HepG2 (cell line): ENCODE data around the gene REPS2. TPM values are rescaled to one million over a fixed set of nuclear protein-coding genes. Genes with fewer than 3 reads are reported as not detected.

Experiments used
- ATAC-seq: fragments of 200-7000 bp; cut with Tn5 transposase; 3 replicates; pipeline ENCODE4 v1.9.1; 2020; ENCODE audit warnings: mild to moderate bottlenecking, moderate library complexity
- BruUV-seq: library from RNA; stranded (reverse); fragments of 400-500 nt; replicated peaks from 2 replicates; lab custom pipeline; 2021; lab: Mats Ljungman, UMichigan
- CTCF ChIA-PET: fragments of 300-600 bp; formaldehyde crosslinking; extraction: SDS; loops from one replicate; lab custom pipeline; 2021; ENCODE audit warnings: low total read pairs, inconsistent platforms, low intra/inter-chr PET ratio; lab: Yijun Ruan, JAX
- POLR2A ChIA-PET: fragments of 350-600 bp; sonication (Branson Sonifier 250); formaldehyde crosslinking; loops from one replicate; lab custom pipeline; 2020; ENCODE audit warnings: antibody characterized with exemption, inconsistent platforms; lab: Yijun Ruan, JAX
- DNase-seq: peaks from one replicate; pipeline ENCODE4 v3.0.0-alpha.2; 2015; ENCODE audit warnings: low spot score
- FAIRE-seq: peaks from 3 replicates; lab custom pipeline; 2011; peaks lifted over from hg19 to GRCh38; lab: Jason Lieb, UNC
- H2AFZ ChIP-seq: one replicate; pipeline ENCODE4 v1.6.1; 2011; ENCODE audit warnings: low read length, inconsistent platforms
- H3K27ac ChIP-seq: fragments of 300-600 bp; 3 replicates; pipeline ENCODE4 v1.8.0; 2011; ENCODE audit warnings: mixed run types, mild to moderate bottlenecking, mixed read lengths, low read length, inconsistent platforms; ENCODE audit not compliant: insufficient read depth; ENCODE audit errors: extremely low read length
- H3K27me3 ChIP-seq, 2 experiments: fragments of 200-600 bp in 1 of 2; 2 replicates in 1 of 2; 3 replicates in 1 of 2; pipeline versions ENCODE4 v1.6.0 to v1.8.0; 2011; ENCODE audit warnings: low read length in 2 of 2, mild to moderate bottlenecking in 2 of 2, moderate library complexity in 2 of 2, inconsistent platforms in 1 of 2; ENCODE audit not compliant: insufficient read depth in 2 of 2, control insufficient read depth in 1 of 2
- H3K36me3 ChIP-seq, 2 experiments: fragments of 200-600 bp in 1 of 2; replicated peaks in 1 of 2; 2 replicates in 1 of 2; 3 replicates in 1 of 2; pipeline versions ENCODE4 v1.5.1 to v1.8.0; 2011; ENCODE audit warnings: low read length in 2 of 2, inconsistent platforms in 1 of 2; ENCODE audit not compliant: insufficient read depth in 2 of 2, control insufficient read depth in 1 of 2
- H3K4me1 ChIP-seq: 2 replicates; pipeline ENCODE4 v1.5.1; 2012; ENCODE audit warnings: low read length, inconsistent platforms; ENCODE audit not compliant: insufficient read depth
- H3K4me2 ChIP-seq: 2 replicates; pipeline ENCODE4 v1.6.0; 2011; ENCODE audit warnings: low read depth, low read length, inconsistent platforms
- H3K4me3 ChIP-seq, 3 experiments: fragments of 200-600 bp in 1 of 3; sonication (generic), shearing (Covaris generic) in 1 of 3; replicated peaks in 1 of 3; 2 replicates each; pipeline ENCODE4 v1.5.1; 2011 to 2016; ENCODE audit warnings: low read length in 3 of 3, inconsistent platforms in 2 of 3, low read depth in 2 of 3, mild to moderate bottlenecking in 2 of 3, control low read depth in 1 of 3, mixed read lengths in 1 of 3; ENCODE audit not compliant: insufficient read depth in 1 of 3
- H3K79me2 ChIP-seq: one replicate; pipeline ENCODE4 v1.6.1; 2011; ENCODE audit warnings: low read length, inconsistent platforms; ENCODE audit not compliant: insufficient read depth
- H3K9ac ChIP-seq: 2 replicates; pipeline ENCODE4 v1.6.0; 2011; ENCODE audit warnings: mild to moderate bottlenecking, low read depth, low read length, inconsistent platforms; ENCODE audit not compliant: insufficient read depth
- H3K9me3 ChIP-seq: 2 replicates; pipeline ENCODE4 v1.5.1; 2012; ENCODE audit warnings: mild to moderate bottlenecking, low read length
- H4K20me1 ChIP-seq: 2 replicates; pipeline ENCODE4 v1.6.0; 2011; ENCODE audit warnings: inconsistent platforms, mild to moderate bottlenecking, low read length, moderate library complexity; ENCODE audit not compliant: insufficient read depth
- ELF4 ChIP-seq: sonication (generic); formaldehyde crosslinking; IDR thresholded peaks from 2 replicates; pipeline ENCODE4 v1.5.0; 2020; ENCODE audit warnings: missing genetic modification reagents, mild to moderate bottlenecking, moderate library complexity, borderline replicate concordance
- PHF20 ChIP-seq: sonication (generic); formaldehyde crosslinking; IDR thresholded peaks from 2 replicates; pipeline ENCODE4 v1.5.0; 2020; ENCODE audit warnings: mild to moderate bottlenecking, missing genetic modification reagents
- RXRA ChIP-seq: sonication (generic); formaldehyde crosslinking; IDR thresholded peaks from 2 replicates; pipeline ENCODE4 v1.5.1; 2020; ENCODE audit warnings: missing genetic modification reagents
- SP4 ChIP-seq: sonication (generic); formaldehyde crosslinking; IDR thresholded peaks from 2 replicates; pipeline ENCODE4 v1.8.1; 2023; ENCODE audit warnings: mild to moderate bottlenecking, missing genetic modification reagents
- ZNF766 ChIP-seq: sonication (generic); formaldehyde crosslinking; IDR thresholded peaks from 2 replicates; pipeline ENCODE4 v1.5.0; 2020; ENCODE audit warnings: missing genetic modification reagents, borderline replicate concordance
- WGBS: methylation state at CpG from one replicate; pipeline ENCODE4 v1.1.6; 2017; ENCODE audit warnings: low lambda C conversion rate; 5-methylcytosine and 5-hydroxymethylcytosine counted together
- in situ Hi-C: cut with HindIII; loops from 2 replicates; pipeline ENCODE4 v1.10.0; 2017; ENCODE audit warnings: low pct_unique_long_range_greater_than_20kb; ENCODE audit not compliant: extremely low pct_ligation_motif_present
- intact Hi-C: fragments of 100-400 bp; cut with micrococcal nuclease; formaldehyde crosslinking; loops from one replicate; pipeline ENCODE4 v1.10.0; 2022; ENCODE audit not compliant: unreplicated experiment
- polyA plus RNA-seq, 8 experiments: library from polyadenylated mRNA; depleted of rRNA in 3 of 8; stranded (reverse) in 7 of 8; unstranded in 1 of 8; fragments of >200 nt; fragmentation: Illumina TruSeq in 4 of 8; extraction: Trizol in 4 of 8; gene quantifications; 2 replicates each; pipeline versions ENCODE4 v1.2.1 to v1.2.3, GENCODE V29; 2011 to 2016; ENCODE audit warnings: low read depth in 4 of 8, missing spikeins in 1 of 8, mixed read lengths in 1 of 8; ENCODE audit not compliant: insufficient read depth in 1 of 8
- total RNA-seq, 5 experiments: library from RNA; depleted of rRNA; stranded (reverse); fragments of >200 nt; fragmentation: Illumina TruSeq; extraction: Trizol; gene quantifications; 2 replicates each; pipeline ENCODE4 v1.2.3, GENCODE V29; 2016; ENCODE audit warnings: low read depth in 1 of 5
- TF ChIP-seq, protein P1 (sequence below): sonication (generic); formaldehyde crosslinking; conservative IDR thresholded peaks from 2 replicates; pipeline ENCODE4 v1.8.0; 2022; ENCODE audit warnings: missing genetic modification reagents
- TF ChIP-seq, protein P2 (sequence below): sonication (generic); formaldehyde crosslinking; conservative IDR thresholded peaks from 2 replicates; pipeline ENCODE4 v1.4.0; 2020; ENCODE audit warnings: missing genetic modification reagents
- TF ChIP-seq, protein P3 (sequence below): sonication (generic); formaldehyde crosslinking; IDR thresholded peaks from 2 replicates; pipeline ENCODE4 v1.9.0; 2021; ENCODE audit warnings: missing genetic modification reagents, borderline replicate concordance
- TF ChIP-seq, protein P4 (sequence below): IDR thresholded peaks from 2 replicates; pipeline ENCODE4 v1.6.1; 2012; ENCODE audit warnings: low read length, improper control_type of control experiment
- TF ChIP-seq, protein P5 (sequence below): IDR thresholded peaks from 2 replicates; pipeline ENCODE4 v1.6.1; 2016; ENCODE audit warnings: missing compliant biosample characterization, missing genetic modification reagents, borderline replicate concordance
- TF ChIP-seq, protein P6 (sequence below): sonication (generic); formaldehyde crosslinking; IDR thresholded peaks from 2 replicates; pipeline ENCODE4 v1.5.1; 2020; ENCODE audit warnings: missing genetic modification reagents, mild to moderate bottlenecking, borderline replicate concordance

REPS2 gene
- total and polyA plus RNA-seq, 2 of the 13 experiments (the other 11 are each of a cell fraction or from before 2014, with no cell fraction given) = 0.05 to 0.58 TPM

DNA sequence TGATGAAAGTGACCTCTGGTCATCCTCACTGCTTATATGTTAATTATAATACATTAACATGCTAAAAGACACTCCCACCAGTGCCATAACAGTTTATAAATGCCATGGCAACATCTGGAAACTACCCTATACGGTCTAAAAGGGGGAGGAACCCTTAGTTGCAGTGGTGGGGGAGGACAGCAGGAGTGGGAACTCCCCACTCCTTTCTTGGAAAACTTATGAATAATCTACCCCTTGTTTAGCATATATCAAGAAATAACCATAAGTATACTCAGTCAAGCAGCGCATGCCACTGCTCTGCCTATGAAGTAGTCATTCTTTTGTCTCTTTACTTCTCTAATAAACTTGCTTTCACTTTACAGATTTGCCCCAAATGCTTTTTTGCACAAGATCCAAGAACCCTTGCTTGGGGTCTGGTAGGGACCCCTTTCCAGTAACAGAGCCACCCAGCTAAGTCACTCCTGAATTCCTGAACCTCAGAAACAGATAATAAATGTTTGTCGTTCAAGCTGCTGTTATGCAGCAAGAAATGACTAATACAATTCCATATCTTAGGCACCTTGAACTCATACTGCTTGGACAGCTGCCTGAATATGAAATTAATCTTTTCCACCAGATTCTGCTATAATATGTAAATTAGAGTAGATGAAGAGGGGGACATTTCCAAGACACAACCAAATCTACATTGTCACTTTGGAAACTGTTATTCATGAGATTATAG is 14.4 kb upstream of the REPS2 start:
- Histone ChIP-seq H3K79me2 (no peaks in the 10 kb centered on the region), H3K9me3 (no peaks in the 10 kb centered on the region), H2AFZ (no peak overlapping the region), H3K36me3 (no peaks in the 10 kb centered on the region), H3K4me2 (no peak overlapping the region), H3K4me3 (no peak overlapping the region), H3K4me1 (no peaks in the 10 kb centered on the region), H4K20me1 (no peaks in the 10 kb centered on the region), H3K27ac (no peak overlapping the region), H3K9ac (no peak overlapping the region), H3K27me3 (no peaks in the 10 kb centered on the region)
- ChIA-PET CTCF (no interaction called here), POLR2A (no interaction called here)
- ATAC-seq (no peak), DNase-seq (no peak), FAIRE-seq (no peak)
- in situ Hi-C loops = no loop called here
- 33% methylated on average over 3 of the region's 3 CpGs for WGBS
- no TSS peak for BruUV-seq
- intact Hi-C loops = no loop called here
- TF ChIP-seq ELF4 (CRISPR knock-in tag) = no peak
- TF ChIP-seq, protein P1, sequence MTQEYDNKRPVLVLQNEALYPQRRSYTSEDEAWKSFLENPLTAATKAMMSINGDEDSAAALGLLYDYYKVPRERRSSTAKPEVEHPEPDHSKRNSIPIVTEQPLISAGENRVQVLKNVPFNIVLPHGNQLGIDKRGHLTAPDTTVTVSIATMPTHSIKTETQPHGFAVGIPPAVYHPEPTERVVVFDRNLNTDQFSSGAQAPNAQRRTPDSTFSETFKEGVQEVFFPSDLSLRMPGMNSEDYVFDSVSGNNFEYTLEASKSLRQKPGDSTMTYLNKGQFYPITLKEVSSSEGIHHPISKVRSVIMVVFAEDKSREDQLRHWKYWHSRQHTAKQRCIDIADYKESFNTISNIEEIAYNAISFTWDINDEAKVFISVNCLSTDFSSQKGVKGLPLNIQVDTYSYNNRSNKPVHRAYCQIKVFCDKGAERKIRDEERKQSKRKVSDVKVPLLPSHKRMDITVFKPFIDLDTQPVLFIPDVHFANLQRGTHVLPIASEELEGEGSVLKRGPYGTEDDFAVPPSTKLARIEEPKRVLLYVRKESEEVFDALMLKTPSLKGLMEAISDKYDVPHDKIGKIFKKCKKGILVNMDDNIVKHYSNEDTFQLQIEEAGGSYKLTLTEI (CRISPR knock-in tag) = no peak
- no peak for TF ChIP-seq PHF20
- TF ChIP-seq, protein P2, sequence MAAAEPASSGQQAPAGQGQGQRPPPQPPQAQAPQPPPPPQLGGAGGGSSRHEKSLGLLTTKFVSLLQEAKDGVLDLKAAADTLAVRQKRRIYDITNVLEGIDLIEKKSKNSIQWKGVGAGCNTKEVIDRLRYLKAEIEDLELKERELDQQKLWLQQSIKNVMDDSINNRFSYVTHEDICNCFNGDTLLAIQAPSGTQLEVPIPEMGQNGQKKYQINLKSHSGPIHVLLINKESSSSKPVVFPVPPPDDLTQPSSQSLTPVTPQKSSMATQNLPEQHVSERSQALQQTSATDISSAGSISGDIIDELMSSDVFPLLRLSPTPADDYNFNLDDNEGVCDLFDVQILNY (CRISPR knock-in tag) = no peak
- TF ChIP-seq, protein P3, sequence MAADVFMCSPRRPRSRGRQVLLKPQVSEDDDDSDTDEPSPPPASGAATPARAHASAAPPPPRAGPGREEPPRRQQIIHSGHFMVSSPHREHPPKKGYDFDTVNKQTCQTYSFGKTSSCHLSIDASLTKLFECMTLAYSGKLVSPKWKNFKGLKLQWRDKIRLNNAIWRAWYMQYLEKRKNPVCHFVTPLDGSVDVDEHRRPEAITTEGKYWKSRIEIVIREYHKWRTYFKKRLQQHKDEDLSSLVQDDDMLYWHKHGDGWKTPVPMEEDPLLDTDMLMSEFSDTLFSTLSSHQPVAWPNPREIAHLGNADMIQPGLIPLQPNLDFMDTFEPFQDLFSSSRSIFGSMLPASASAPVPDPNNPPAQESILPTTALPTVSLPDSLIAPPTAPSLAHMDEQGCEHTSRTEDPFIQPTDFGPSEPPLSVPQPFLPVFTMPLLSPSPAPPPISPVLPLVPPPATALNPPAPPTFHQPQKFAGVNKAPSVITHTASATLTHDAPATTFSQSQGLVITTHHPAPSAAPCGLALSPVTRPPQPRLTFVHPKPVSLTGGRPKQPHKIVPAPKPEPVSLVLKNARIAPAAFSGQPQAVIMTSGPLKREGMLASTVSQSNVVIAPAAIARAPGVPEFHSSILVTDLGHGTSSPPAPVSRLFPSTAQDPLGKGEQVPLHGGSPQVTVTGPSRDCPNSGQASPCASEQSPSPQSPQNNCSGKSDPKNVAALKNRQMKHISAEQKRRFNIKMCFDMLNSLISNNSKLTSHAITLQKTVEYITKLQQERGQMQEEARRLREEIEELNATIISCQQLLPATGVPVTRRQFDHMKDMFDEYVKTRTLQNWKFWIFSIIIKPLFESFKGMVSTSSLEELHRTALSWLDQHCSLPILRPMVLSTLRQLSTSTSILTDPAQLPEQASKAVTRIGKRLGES (CRISPR knock-in tag) = no peak
- TF ChIP-seq SP4 (CRISPR knock-in tag) = no peak
- no peak for TF ChIP-seq ZNF766
- TF ChIP-seq, protein P4, sequence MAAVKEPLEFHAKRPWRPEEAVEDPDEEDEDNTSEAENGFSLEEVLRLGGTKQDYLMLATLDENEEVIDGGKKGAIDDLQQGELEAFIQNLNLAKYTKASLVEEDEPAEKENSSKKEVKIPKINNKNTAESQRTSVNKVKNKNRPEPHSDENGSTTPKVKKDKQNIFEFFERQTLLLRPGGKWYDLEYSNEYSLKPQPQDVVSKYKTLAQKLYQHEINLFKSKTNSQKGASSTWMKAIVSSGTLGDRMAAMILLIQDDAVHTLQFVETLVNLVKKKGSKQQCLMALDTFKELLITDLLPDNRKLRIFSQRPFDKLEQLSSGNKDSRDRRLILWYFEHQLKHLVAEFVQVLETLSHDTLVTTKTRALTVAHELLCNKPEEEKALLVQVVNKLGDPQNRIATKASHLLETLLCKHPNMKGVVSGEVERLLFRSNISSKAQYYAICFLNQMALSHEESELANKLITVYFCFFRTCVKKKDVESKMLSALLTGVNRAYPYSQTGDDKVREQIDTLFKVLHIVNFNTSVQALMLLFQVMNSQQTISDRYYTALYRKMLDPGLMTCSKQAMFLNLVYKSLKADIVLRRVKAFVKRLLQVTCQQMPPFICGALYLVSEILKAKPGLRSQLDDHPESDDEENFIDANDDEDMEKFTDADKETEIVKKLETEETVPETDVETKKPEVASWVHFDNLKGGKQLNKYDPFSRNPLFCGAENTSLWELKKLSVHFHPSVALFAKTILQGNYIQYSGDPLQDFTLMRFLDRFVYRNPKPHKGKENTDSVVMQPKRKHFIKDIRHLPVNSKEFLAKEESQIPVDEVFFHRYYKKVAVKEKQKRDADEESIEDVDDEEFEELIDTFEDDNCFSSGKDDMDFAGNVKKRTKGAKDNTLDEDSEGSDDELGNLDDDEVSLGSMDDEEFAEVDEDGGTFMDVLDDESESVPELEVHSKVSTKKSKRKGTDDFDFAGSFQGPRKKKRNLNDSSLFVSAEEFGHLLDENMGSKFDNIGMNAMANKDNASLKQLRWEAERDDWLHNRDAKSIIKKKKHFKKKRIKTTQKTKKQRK = no peak
- no peak for TF ChIP-seq RXRA (CRISPR knock-in tag)
- TF ChIP-seq, protein P5, sequence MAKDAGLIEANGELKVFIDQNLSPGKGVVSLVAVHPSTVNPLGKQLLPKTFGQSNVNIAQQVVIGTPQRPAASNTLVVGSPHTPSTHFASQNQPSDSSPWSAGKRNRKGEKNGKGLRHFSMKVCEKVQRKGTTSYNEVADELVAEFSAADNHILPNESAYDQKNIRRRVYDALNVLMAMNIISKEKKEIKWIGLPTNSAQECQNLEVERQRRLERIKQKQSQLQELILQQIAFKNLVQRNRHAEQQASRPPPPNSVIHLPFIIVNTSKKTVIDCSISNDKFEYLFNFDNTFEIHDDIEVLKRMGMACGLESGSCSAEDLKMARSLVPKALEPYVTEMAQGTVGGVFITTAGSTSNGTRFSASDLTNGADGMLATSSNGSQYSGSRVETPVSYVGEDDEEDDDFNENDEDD (CRISPR knock-in tag) = no peak
- TF ChIP-seq, protein P6, sequence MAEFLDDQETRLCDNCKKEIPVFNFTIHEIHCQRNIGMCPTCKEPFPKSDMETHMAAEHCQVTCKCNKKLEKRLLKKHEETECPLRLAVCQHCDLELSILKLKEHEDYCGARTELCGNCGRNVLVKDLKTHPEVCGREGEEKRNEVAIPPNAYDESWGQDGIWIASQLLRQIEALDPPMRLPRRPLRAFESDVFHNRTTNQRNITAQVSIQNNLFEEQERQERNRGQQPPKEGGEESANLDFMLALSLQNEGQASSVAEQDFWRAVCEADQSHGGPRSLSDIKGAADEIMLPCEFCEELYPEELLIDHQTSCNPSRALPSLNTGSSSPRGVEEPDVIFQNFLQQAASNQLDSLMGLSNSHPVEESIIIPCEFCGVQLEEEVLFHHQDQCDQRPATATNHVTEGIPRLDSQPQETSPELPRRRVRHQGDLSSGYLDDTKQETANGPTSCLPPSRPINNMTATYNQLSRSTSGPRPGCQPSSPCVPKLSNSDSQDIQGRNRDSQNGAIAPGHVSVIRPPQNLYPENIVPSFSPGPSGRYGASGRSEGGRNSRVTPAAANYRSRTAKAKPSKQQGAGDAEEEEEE = no peak
